Measurements from ENCODE around the gene ATG16L2. TPM values are rescaled to one million over a fixed set of nuclear protein-coding genes. Genes with fewer than 3 reads are reported as not detected.

Gene ATG16L2
- total and polyA plus RNA-seq, 10 of the 15 experiments (the other 5 are each of a cell fraction or from before 2014, with no cell fraction given), result 1.9 to 67.7 (median 30.4) TPM

DNA sequence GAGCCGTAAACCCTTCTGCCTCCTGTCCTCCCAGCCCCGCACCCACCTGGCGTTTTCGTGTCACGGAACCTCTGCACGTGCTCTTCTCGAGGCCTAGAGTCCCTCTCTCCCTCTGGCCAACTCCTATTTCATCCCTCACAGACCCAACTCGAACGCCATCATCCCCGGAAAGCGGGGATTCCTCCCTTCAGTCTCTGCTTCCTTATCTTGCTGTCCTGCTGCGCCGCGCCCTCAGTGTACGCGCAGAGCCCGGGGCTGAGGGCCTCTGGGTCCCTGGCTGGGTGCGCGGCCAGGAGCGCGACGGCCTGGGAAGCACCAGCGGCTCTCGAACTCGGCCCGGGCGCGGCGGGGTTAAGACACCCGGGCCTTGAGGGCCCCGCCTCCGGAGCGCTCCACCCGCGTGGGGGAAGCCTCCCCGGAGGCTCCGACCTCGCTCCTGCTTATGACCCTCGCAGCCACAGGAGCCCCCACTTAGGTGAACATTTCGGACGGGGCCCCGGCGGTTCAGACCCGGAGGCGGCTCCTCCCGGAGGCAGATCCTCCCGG, 398 bp upstream of the ATG16L2 start:
- CTCF ChIA-PET, result interaction anchor here (1.0 to 8.3 kb wide), 12 partner anchors 12 to 475 kb away, joined by 3 to 154 read pairs (median 4); partner anchors contain the start of gene STARD10
- no peak for FAIRE-seq
- peak; percentile 96 for TF ChIP-seq SMAD5 (IDR thresholded peaks at IDR 0.05; ENCODE audit: low read depth)
- no peak for TF ChIP-seq HSF1 (IDR thresholded peaks at IDR 0.05; ENCODE audit: low read depth, low read length)
- TF ChIP-seq, protein P1, sequence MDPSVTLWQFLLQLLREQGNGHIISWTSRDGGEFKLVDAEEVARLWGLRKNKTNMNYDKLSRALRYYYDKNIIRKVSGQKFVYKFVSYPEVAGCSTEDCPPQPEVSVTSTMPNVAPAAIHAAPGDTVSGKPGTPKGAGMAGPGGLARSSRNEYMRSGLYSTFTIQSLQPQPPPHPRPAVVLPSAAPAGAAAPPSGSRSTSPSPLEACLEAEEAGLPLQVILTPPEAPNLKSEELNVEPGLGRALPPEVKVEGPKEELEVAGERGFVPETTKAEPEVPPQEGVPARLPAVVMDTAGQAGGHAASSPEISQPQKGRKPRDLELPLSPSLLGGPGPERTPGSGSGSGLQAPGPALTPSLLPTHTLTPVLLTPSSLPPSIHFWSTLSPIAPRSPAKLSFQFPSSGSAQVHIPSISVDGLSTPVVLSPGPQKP (IDR thresholded peaks at IDR 0.05; ENCODE audit: low read depth, low read length), result no peak
- peak; percentile 83; the same call in 1 of the 2 replicates for TF ChIP-seq RCOR1 (conservative IDR thresholded peaks at IDR 0.05; ENCODE audit: low read depth, low read length)
- TF ChIP-seq CHD2 (IDR thresholded peaks at IDR 0.05; ENCODE audit: borderline replicate concordance, low read depth, low read length), result no peak; the same call in 1 of the 2 replicates
- TF ChIP-seq NR2F1 (conservative IDR thresholded peaks at IDR 0.05), result peak; percentile 79
- TF ChIP-seq POLR2AphosphoS2 (IDR thresholded peaks at IDR 0.05; ENCODE audit: low read depth, low read length), result peak; percentile 95
- no peak for TF ChIP-seq MTA2 (IDR thresholded peaks at IDR 0.05; ENCODE audit: low read depth)
- peak; percentile 80 for TF ChIP-seq SP1 (IDR thresholded peaks at IDR 0.05; ENCODE audit: low read depth, low read length)
- no peak for TF ChIP-seq NRF1 (conservative IDR thresholded peaks at IDR 0.05; ENCODE audit: low read depth, low read length)
- TF ChIP-seq E2F4 (IDR thresholded peaks at IDR 0.05; ENCODE audit: low read depth, low read length), result no peak
- TF ChIP-seq SPI1 (IDR thresholded peaks at IDR 0.05; ENCODE audit: borderline replicate concordance, insufficient read depth, low read depth, low read length), result no peak
- no peak for TF ChIP-seq RAD51 (IDR thresholded peaks at IDR 0.05)
- peak; percentile 89 for TF ChIP-seq RELA (IDR thresholded peaks at IDR 0.05; ENCODE audit: borderline replicate concordance, partially characterized antibody)
- TF ChIP-seq ZBTB11 (CRISPR knock-in tag; IDR thresholded peaks at IDR 0.05), result no peak
- peak; percentile 83 for TF ChIP-seq DPF2 (IDR thresholded peaks at IDR 0.05)
- no peak for TF ChIP-seq RUNX3 (IDR thresholded peaks at IDR 0.05; ENCODE audit: low read length)
- TF ChIP-seq PAX8 (IDR thresholded peaks at IDR 0.05), result no peak

More for the DNA sequence above, 398 bp upstream of the ATG16L2 start:
- intact Hi-C loops (cut with micrococcal nuclease; ENCODE audit: unreplicated experiment) (loop anchor here (1.0 to 10.0 kb wide), 4 partner anchors 20 to 229 kb away; partner anchors contain the start of gene STARD10), in situ Hi-C loops (cut with MboI) (no loop called here)
- BruUV-seq (replicated peaks), result no TSS peak
- H3K4me1 ChIP-seq (ENCODE audit: control insufficient read depth, insufficient read depth, low read length), result peaks cover 7% of the 10 kb centered on the region; the same call in 1 of the 2 replicates
- peak overlapping the region; percentile 98 for H2AFZ ChIP-seq (ENCODE audit: control insufficient read depth, low read depth, low read length)
- ChIA-PET RAD21 (ENCODE audit: unreplicated experiment) (interaction anchor here (1.0 to 4.3 kb wide), 11 partner anchors 20 to 364 kb away, joined by 3 to 45 read pairs (median 6); partner anchors contain the start of genes FCHSD2 and STARD10), SMC1A (ENCODE audit: uncharacterized antibody, unreplicated experiment) (interaction anchor here (0.8 to 3.2 kb wide), 14 partner anchors 14 to 371 kb away, joined by 3 to 11 read pairs (median 4); partner anchors contain the start of gene STARD10), POLR2A (interaction anchor here (0.8 to 5.4 kb wide), 8 partner anchors 9 to 84 kb away, joined by 3 to 46 read pairs (median 6); partner anchors contain the start of gene STARD10)
- H3K36me3 ChIP-seq (ENCODE audit: control insufficient read depth in 2 of 2, insufficient read depth in 2 of 2, low read length in 1 of 2), result peaks cover 7 to 8% of the 10 kb centered on the region in 2 experiments; a peak in 3 of 4 replicates
- no peak for DNase-seq (ENCODE audit: low read depth, low spot score)
- H3K27ac ChIP-seq (ENCODE audit: control insufficient read depth, insufficient read depth), result peak overlapping the region; percentile 98
- H3K79me2 ChIP-seq (ENCODE audit: control insufficient read depth, insufficient read depth, low read length), result peaks cover 55% of the 10 kb centered on the region
- H3K4me2 ChIP-seq (ENCODE audit: control insufficient read depth, insufficient read depth), result peak overlapping the region; percentile 99
- 1% methylated on average over 29 of the region's 47 CpGs for WGBS (ENCODE audit: insufficient coverage, insufficient replicate concordance, low lambda C conversion rate, missing lambda C conversion rate)
- peak; percentile 72 for ATAC-seq
- peak overlapping the region; percentile 89 for H3K4me3 ChIP-seq
- H3K9ac ChIP-seq (ENCODE audit: control insufficient read depth, insufficient read depth, low read length), result peak overlapping the region; percentile 88
- H4K20me1 ChIP-seq (ENCODE audit: control insufficient read depth, insufficient read depth), result no peaks in the 10 kb centered on the region
- no peaks in the 10 kb centered on the region for H3K9me3 ChIP-seq (replicated peaks; ENCODE audit: control insufficient read depth, insufficient read depth, low read length)
- no peaks in the 10 kb centered on the region for H3K27me3 ChIP-seq (replicated peaks in 1 of 2; ENCODE audit: control insufficient read depth in 2 of 2, insufficient read depth in 2 of 2, low read length in 1 of 2)
